Neural progenitor cell (in vitro differentiated cells): ENCODE data around the gene IL37.

ENCODE experiments used
- CTCF ChIP-seq: fragments of 200-600 bp; sonication (generic); IDR thresholded peaks from 2 replicates; pipeline ENCODE4 v1.5.1; 2017; ENCODE audit warnings: antibody characterized with exemption, mild to moderate bottlenecking
- EZH2 ChIP-seq: fragments of 200-600 bp; sonication (generic); IDR thresholded peaks from 2 replicates; pipeline ENCODE4 v1.6.1; 2017; ENCODE audit warnings: antibody characterized with exemption, mild to moderate bottlenecking, moderate library complexity
- EZH2phosphoT487 ChIP-seq: fragments of 200-600 bp; sonication (generic); IDR thresholded peaks from 2 replicates; pipeline ENCODE4 v1.6.1; 2017; ENCODE audit warnings: antibody characterized with exemption

GRCh38 chr2:112902816-112903215 lies 8.1 kb upstream of the IL37 start:
- TF ChIP-seq EZH2phosphoT487 (no peak), CTCF (no peak), EZH2 (no peak)
